Heart left ventricle (tissue), 13 donors: Measurements from ENCODE around the gene DIAPH3.

Experiments used
- POLR2A ChIP-seq, 2 donors: fragments of 450-650 bp; IDR thresholded peaks; one replicate each; pipeline ENCODE4 v1.6.1; 2017; ENCODE audit warnings: antibody characterized with exemption in 2 of 2, mild to moderate bottlenecking in 2 of 2, moderate library complexity in 2 of 2
- TF ChIP-seq, protein P1 (sequence below), 12 donors: fragments of 200-600 bp; sonication (generic) in 4 of 12; IDR thresholded peaks; one replicate each; pipeline versions ENCODE4 v1.5.0 to v1.8.0; 2018 to 2022; ENCODE audit warnings: antibody characterized with exemption in 12 of 12, mild to moderate bottlenecking in 5 of 12
- donor health status: ischemic (EF 13 %, LVEDD 7.1; RV severe dilation, severe dysfunction).
- donor health status: DM: no; HTN: yes; CAD: no.
- donor health status: DM: no; HTN: no; CAD: no.
- donor health status: ischemic (EF 25% LVEDD 6.9; RV normal size, moderate dysfunction).
- donor health status: ischemic (EF 25% LVEDD 5.7; RV mildly dilated, moderate dysfunction).
- donor health status: ischemic (EF 35%, LVEDD 5.7; RV mildly dilated, moderate dysfunction).
- donor health status: nonischemic (EF 11% LVEDD 7.7; RV severe dilation, severe dysfunction).
- donor health status: DM: yes; HTN: yes; CAD: no.
- donor health status: PGD.
- donor health status: ischemic (EF 29% LVEDD 5.4; RV normal size, mild dysfunction).
- donor health status: nonischemic (EF 23%, LVEDD 6.1; RV moderate dilation, normal function).

DNA sequence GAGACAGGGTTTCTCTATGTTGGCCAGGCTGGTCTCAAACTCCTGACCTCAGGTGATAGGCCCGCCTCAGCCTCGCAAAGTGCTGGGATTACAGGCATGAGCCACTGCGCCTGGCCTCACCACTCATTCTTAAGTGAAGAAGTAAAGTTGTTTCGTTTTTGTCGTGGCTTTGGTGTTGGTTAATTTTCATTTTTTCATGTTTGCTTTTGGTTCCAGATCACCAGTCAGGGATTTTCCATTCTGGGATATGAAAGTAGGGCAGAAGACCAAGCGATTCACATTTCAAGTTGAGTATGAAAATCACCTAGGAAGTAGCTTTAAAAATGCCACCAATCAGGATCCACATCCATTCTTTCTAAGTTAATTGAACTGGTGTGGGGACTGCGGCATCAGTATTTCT lies 289.9 kb downstream of the DIAPH3 start:
- TF ChIP-seq POLR2A (IDR thresholded peaks at IDR 0.05) = no peak
- TF ChIP-seq, protein P1, sequence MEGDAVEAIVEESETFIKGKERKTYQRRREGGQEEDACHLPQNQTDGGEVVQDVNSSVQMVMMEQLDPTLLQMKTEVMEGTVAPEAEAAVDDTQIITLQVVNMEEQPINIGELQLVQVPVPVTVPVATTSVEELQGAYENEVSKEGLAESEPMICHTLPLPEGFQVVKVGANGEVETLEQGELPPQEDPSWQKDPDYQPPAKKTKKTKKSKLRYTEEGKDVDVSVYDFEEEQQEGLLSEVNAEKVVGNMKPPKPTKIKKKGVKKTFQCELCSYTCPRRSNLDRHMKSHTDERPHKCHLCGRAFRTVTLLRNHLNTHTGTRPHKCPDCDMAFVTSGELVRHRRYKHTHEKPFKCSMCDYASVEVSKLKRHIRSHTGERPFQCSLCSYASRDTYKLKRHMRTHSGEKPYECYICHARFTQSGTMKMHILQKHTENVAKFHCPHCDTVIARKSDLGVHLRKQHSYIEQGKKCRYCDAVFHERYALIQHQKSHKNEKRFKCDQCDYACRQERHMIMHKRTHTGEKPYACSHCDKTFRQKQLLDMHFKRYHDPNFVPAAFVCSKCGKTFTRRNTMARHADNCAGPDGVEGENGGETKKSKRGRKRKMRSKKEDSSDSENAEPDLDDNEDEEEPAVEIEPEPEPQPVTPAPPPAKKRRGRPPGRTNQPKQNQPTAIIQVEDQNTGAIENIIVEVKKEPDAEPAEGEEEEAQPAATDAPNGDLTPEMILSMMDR (IDR thresholded peaks at IDR 0.05) = no peak
